ENCODE measurements around the gene SCGB3A1. TPM values are rescaled to one million over a fixed set of nuclear protein-coding genes. Genes with fewer than 3 reads are reported as not detected.

The SCGB3A1 gene
- total RNA-seq, 6 experiments from 2014 or later = not detected

GRCh38 chr5:180601591-180602480 is 10.5 kb upstream of the SCGB3A1 start:
- H3K4me3 Mint-ChIP-seq = no peak overlapping the region
- H3K9me3 Mint-ChIP-seq = peaks cover 5% of the 10 kb centered on the region; the same call in 1 of the 2 replicates
- no peak for TF ChIP-seq CTCF (IDR thresholded peaks at IDR 0.05)
- no peaks in the 10 kb centered on the region for H3K4me1 Mint-ChIP-seq (ENCODE audit: low read depth)
- no peak for DNase-seq
- peaks cover 13% of the 10 kb centered on the region for H3K27me3 Mint-ChIP-seq (ENCODE audit: insufficient read depth)
- no peak overlapping the region for H3K27ac Mint-ChIP-seq
- no peaks in the 10 kb centered on the region for H3K36me3 Mint-ChIP-seq (ENCODE audit: low read depth)

- Mint-ChIP-seq H3K4me3 (no peak overlapping the region), H3K9me3 (peaks cover 5% of the 10 kb centered on the region; the same call in 1 of the 2 replicates), H3K4me1 (ENCODE audit: low read depth) (no peaks in the 10 kb centered on the region), H3K27ac (no peak overlapping the region; the same call in 1 of the 2 replicates), H3K27me3 (ENCODE audit: insufficient read depth) (peaks cover 15% of the 10 kb centered on the region), H3K36me3 (ENCODE audit: low read depth) (no peaks in the 10 kb centered on the region)
- no peak for TF ChIP-seq CTCF (IDR thresholded peaks at IDR 0.05)
- no peak for DNase-seq
These were observed 9.3 kb upstream of the SCGB3A1 start for GRCh38 chr5:180600554-180601041.

GRCh38 chr5:180599981-180600553 is 8.8 kb upstream of the SCGB3A1 start:
- Mint-ChIP-seq H3K4me1 (ENCODE audit: low read depth) (no peaks in the 10 kb centered on the region), H3K9me3 (peaks cover 5% of the 10 kb centered on the region; the same call in 1 of the 2 replicates), H3K27ac (no peak overlapping the region; the same call in 1 of the 2 replicates), H3K4me3 (no peak overlapping the region), H3K36me3 (ENCODE audit: low read depth) (no peaks in the 10 kb centered on the region), H3K27me3 (ENCODE audit: insufficient read depth) (peaks cover 15% of the 10 kb centered on the region)
- no peak for TF ChIP-seq CTCF (IDR thresholded peaks at IDR 0.05)
- no peak for DNase-seq

- no peaks in the 10 kb centered on the region for H3K4me1 Mint-ChIP-seq (ENCODE audit: low read depth)
- peaks cover 15% of the 10 kb centered on the region for H3K27me3 Mint-ChIP-seq (ENCODE audit: insufficient read depth)
- no peak for DNase-seq
- H3K36me3 Mint-ChIP-seq (ENCODE audit: low read depth) = no peaks in the 10 kb centered on the region
- TF ChIP-seq CTCF (IDR thresholded peaks at IDR 0.05) = no peak
- H3K9me3 Mint-ChIP-seq = peaks cover 5% of the 10 kb centered on the region; the same call in 1 of the 2 replicates
- no peak overlapping the region for H3K27ac Mint-ChIP-seq
- no peak overlapping the region for H3K4me3 Mint-ChIP-seq
These were observed 8.3 kb upstream of the SCGB3A1 start for GRCh38 chr5:180599590-180599914.

GRCh38 chr5:180598797-180599589 is 7.7 kb upstream of the SCGB3A1 start:
- Mint-ChIP-seq H3K4me3 (no peak overlapping the region), H3K27me3 (ENCODE audit: insufficient read depth) (peaks cover 12% of the 10 kb centered on the region), H3K27ac (no peak overlapping the region), H3K36me3 (ENCODE audit: low read depth) (no peaks in the 10 kb centered on the region), H3K9me3 (peaks cover 5% of the 10 kb centered on the region; the same call in 1 of the 2 replicates), H3K4me1 (ENCODE audit: low read depth) (no peaks in the 10 kb centered on the region)
- no peak for DNase-seq
- TF ChIP-seq CTCF (IDR thresholded peaks at IDR 0.05) = no peak

Measured in HFFc6 (cell line).